ENCODE results near the gene SNAI1. TPM values are rescaled to one million over a fixed set of nuclear protein-coding genes. Genes with fewer than 3 reads are reported as not detected.

Gene SNAI1
- total RNA-seq, 1 experiment from 2014 or later = 8.8 TPM

GRCh38 chr20:49945701-49946477 lies 36.9 kb upstream of the SNAI1 start:
- Histone ChIP-seq H3K4me3 (ENCODE audit: low read depth in 2 of 2, low read length in 2 of 2) (no peak overlapping the region), H3K36me3 (ENCODE audit: control insufficient read depth, insufficient read depth, low read length) (peaks cover 21% of the 10 kb centered on the region), H3K27ac (ENCODE audit: low read length) (no peak overlapping the region), H3K9me3 (ENCODE audit: control insufficient read depth, insufficient read depth, low read depth, low read length) (no peaks in the 10 kb centered on the region), H3K4me1 (ENCODE audit: control insufficient read depth, insufficient read depth, low read length) (0 out of 2 replicates have a peak, but pooled peaks cover 4% of the 10 kb centered on the region), H3K27me3 (ENCODE audit: control insufficient read depth, insufficient read depth, low read length) (no peaks in the 10 kb centered on the region)
- intact Hi-C loops (cut with micrococcal nuclease; ENCODE audit: unreplicated experiment) (no loop called here), in situ Hi-C loops (cut with HindIII; ENCODE audit: low pct_unique_long_range_greater_than_20kb, low sequenced_read_pairs) (no loop called here)
- DNase-seq (ENCODE audit: low read depth, low spot score) (no peak), ATAC-seq (no peak)
- ChIA-PET CTCF (no interaction called here), POLR2A (no interaction called here)
- no TSS peak for BruUV-seq (replicated peaks)
- TF ChIP-seq SIN3A (IDR thresholded peaks at IDR 0.05; ENCODE audit: borderline replicate concordance, insufficient read depth, low read depth, low read length) (no peak), CTCF (IDR thresholded peaks at IDR 0.05) (no peak), POLR2AphosphoS5 (IDR thresholded peaks at IDR 0.05; ENCODE audit: low read depth, low read length) (no peak), REST (IDR thresholded peaks at IDR 0.05; ENCODE audit: insufficient read depth in 1 of 2, low read depth in 2 of 2, low read length in 1 of 2) (no peak), TCF7L2 (IDR thresholded peaks at IDR 0.05; ENCODE audit: low read depth, low read length) (no peak)

- no peak for DNase-seq (ENCODE audit: low read depth, low spot score)
- intact Hi-C loops (cut with micrococcal nuclease; ENCODE audit: unreplicated experiment) (no loop called here), in situ Hi-C loops (cut with HindIII; ENCODE audit: low pct_unique_long_range_greater_than_20kb, low sequenced_read_pairs) (no loop called here)
- no peak for ATAC-seq
- no peak overlapping the region for H3K4me3 ChIP-seq (ENCODE audit: low read depth in 2 of 2, low read length in 2 of 2)
- TF ChIP-seq CTCF (IDR thresholded peaks at IDR 0.05) = no peak
- no peak for TF ChIP-seq POLR2AphosphoS5 (IDR thresholded peaks at IDR 0.05; ENCODE audit: low read depth, low read length)
- TF ChIP-seq TCF7L2 (IDR thresholded peaks at IDR 0.05; ENCODE audit: low read depth, low read length) = no peak
- no peak for TF ChIP-seq REST (IDR thresholded peaks at IDR 0.05; ENCODE audit: insufficient read depth in 1 of 2, low read depth in 2 of 2, low read length in 1 of 2)
- no peak for TF ChIP-seq SIN3A (IDR thresholded peaks at IDR 0.05; ENCODE audit: borderline replicate concordance, insufficient read depth, low read depth, low read length)
- H3K27me3 ChIP-seq (ENCODE audit: control insufficient read depth, insufficient read depth, low read length) = no peaks in the 10 kb centered on the region
- H3K9me3 ChIP-seq (ENCODE audit: control insufficient read depth, insufficient read depth, low read depth, low read length) = no peaks in the 10 kb centered on the region
- POLR2A ChIA-PET = no interaction called here
- no peaks in the 10 kb centered on the region for H3K4me1 ChIP-seq (ENCODE audit: control insufficient read depth, insufficient read depth, low read length)
- no TSS peak for BruUV-seq (replicated peaks)
- CTCF ChIA-PET = no interaction called here
- peaks cover 29% of the 10 kb centered on the region for H3K36me3 ChIP-seq (ENCODE audit: control insufficient read depth, insufficient read depth, low read length)
- H3K27ac ChIP-seq (ENCODE audit: low read length) = no peak overlapping the region
Observed at GRCh38 chr20:49948178-49948577, 34.6 kb upstream of the SNAI1 start.

Data from Panc1 (cell line).